K562 (cell line): ENCODE results near the gene POLDIP3. TPM values are rescaled to one million over a fixed set of nuclear protein-coding genes. Genes with fewer than 3 reads are reported as not detected.

ENCODE experiments used
- ATAC-seq: fragments of 200-7000 bp; cut with Tn5 transposase; 3 replicates; pipeline ENCODE4 v1.9.1; 2020; ENCODE audit warnings: moderate library complexity
- BruUV-seq: library from RNA; stranded (reverse); fragments of 400-500 nt; replicated peaks from 2 replicates; lab custom pipeline; 2021; lab: Mats Ljungman, UMichigan
- CTCF ChIA-PET: fragments of 300-600 bp; formaldehyde crosslinking; extraction: SDS; loops from one replicate; lab custom pipeline; 2021; ENCODE audit warnings: low intra/inter-chr PET ratio; lab: Yijun Ruan, JAX
- POLR2A ChIA-PET: fragments of 300-600, 350-650 bp; sonication (Branson Sonifier 250); formaldehyde crosslinking; extraction: SDS; loops from one replicate; lab custom pipeline; 2021; ENCODE audit warnings: antibody characterized with exemption, inconsistent platforms; lab: Yijun Ruan, JAX
- DNase-seq, 4 experiments: peaks; one replicate each; pipeline versions ENCODE4 v3.0.0 to v3.0.0-alpha.2; 2011 to 2018; ENCODE audit warnings: low spot score in 3 of 4, mixed read lengths in 3 of 4; ENCODE audit errors: extremely low read depth in 1 of 4
- FAIRE-seq: peaks from 2 replicates; lab custom pipeline; 2011; peaks lifted over from hg19 to GRCh38; lab: Jason Lieb, UNC
- H2AFZ ChIP-seq: 2 replicates; pipeline ENCODE4 v1.6.0; 2011; ENCODE audit warnings: low read depth, low read length, control low read depth, inconsistent platforms
- H3K27ac ChIP-seq: fragments of 200-600 bp; 3 replicates; pipeline ENCODE4 v1.8.0; 2011; ENCODE audit warnings: low read depth, mild to moderate bottlenecking, control low read depth, inconsistent platforms, low read length, moderate library complexity, mixed read lengths; ENCODE audit errors: extremely low read depth
- H3K27me3 ChIP-seq, 2 experiments: fragments of 300-600 bp in 1 of 2; 2 replicates in 1 of 2; 3 replicates in 1 of 2; pipeline versions ENCODE4 v1.6.0 to v1.8.0; 2011; ENCODE audit warnings: inconsistent platforms in 2 of 2, low read length in 2 of 2, mild to moderate bottlenecking in 1 of 2, mixed read lengths in 1 of 2, moderate library complexity in 1 of 2; ENCODE audit not compliant: control insufficient read depth in 2 of 2, insufficient read depth in 2 of 2
- H3K36me3 ChIP-seq: fragments of 300-600 bp; 3 replicates; pipeline ENCODE4 v1.8.0; 2011; ENCODE audit warnings: mild to moderate bottlenecking, low read length, inconsistent platforms; ENCODE audit not compliant: control insufficient read depth, insufficient read depth
- H3K4me1 ChIP-seq, 2 experiments: fragments of 200-600 bp in 1 of 2; replicated peaks in 1 of 2; 2 replicates in 1 of 2; 3 replicates in 1 of 2; pipeline versions ENCODE4 v1.5.1 to v1.8.0; 2011; ENCODE audit warnings: inconsistent platforms in 2 of 2, low read length in 2 of 2, mild to moderate bottlenecking in 1 of 2, mixed read lengths in 1 of 2, moderate library complexity in 1 of 2; ENCODE audit not compliant: control insufficient read depth in 2 of 2, insufficient read depth in 2 of 2
- H3K4me2 ChIP-seq: 2 replicates; pipeline ENCODE4 v1.6.1; 2011; ENCODE audit warnings: low read length, control low read depth, inconsistent platforms, mixed read lengths; ENCODE audit not compliant: insufficient read depth
- H3K4me3 ChIP-seq: fragments of 200-600 bp; sonication (generic), shearing (Covaris generic); 2 replicates; pipeline ENCODE4 v1.5.1; 2016; ENCODE audit warnings: control low read depth, inconsistent platforms
- H3K79me2 ChIP-seq: fragments of 200-600 bp; 3 replicates; pipeline ENCODE4 v1.8.0; 2011; ENCODE audit warnings: low read length, inconsistent platforms; ENCODE audit not compliant: control insufficient read depth, insufficient read depth
- H3K9ac ChIP-seq, 2 experiments: 2 replicates each; pipeline versions ENCODE4 v1.6.0 to v1.6.1; 2011; ENCODE audit warnings: low read depth in 2 of 2, low read length in 2 of 2, control low read depth in 1 of 2, inconsistent platforms in 1 of 2, mild to moderate bottlenecking in 1 of 2, mixed read lengths in 1 of 2; ENCODE audit not compliant: insufficient read depth in 1 of 2
- H3K9me1 ChIP-seq: one replicate; pipeline ENCODE4 v1.6.0; 2011; ENCODE audit warnings: inconsistent platforms, mild to moderate bottlenecking, low read length, moderate library complexity; ENCODE audit not compliant: control insufficient read depth, insufficient read depth
- H3K9me3 ChIP-seq: replicated peaks from 2 replicates; pipeline ENCODE4 v1.5.1; 2011; ENCODE audit warnings: low read depth, low read length, inconsistent platforms; ENCODE audit not compliant: control insufficient read depth, insufficient read depth
- H4K20me1 ChIP-seq: replicated peaks from 2 replicates; pipeline ENCODE4 v1.6.1; 2011; ENCODE audit warnings: low read length, inconsistent platforms, mixed read lengths; ENCODE audit not compliant: control insufficient read depth, insufficient read depth
- ARID2 ChIP-seq: fragments of 450-650 bp; IDR thresholded peaks from 2 replicates; pipeline ENCODE4 v1.6.1; 2017; ENCODE audit warnings: antibody characterized with exemption, mild to moderate bottlenecking
- CEBPG ChIP-seq, 3 experiments: fragments of 200-800 bp in 1 of 3; sonication (Bioruptor generic) in 1 of 3; sonication (generic) in 1 of 3; formaldehyde crosslinking in 1 of 3; IDR thresholded peaks in 2 of 3; conservative IDR thresholded peaks in 1 of 3; 2 replicates each; pipeline versions ENCODE4 v1.6.1 to v1.8.0; 2016 to 2022; ENCODE audit warnings: missing compliant biosample characterization in 2 of 3, missing genetic modification characterization in 2 of 3, mild to moderate bottlenecking in 1 of 3, missing genetic modification reagents in 1 of 3
- DDX20 ChIP-seq: fragments of 450-650 bp; IDR thresholded peaks from 2 replicates; pipeline ENCODE4 v1.6.1; 2016; ENCODE audit warnings: missing genetic modification characterization, low read depth, mild to moderate bottlenecking, missing compliant biosample characterization, moderate library complexity
- ETV1 ChIP-seq: fragments of 450-650 bp; conservative IDR thresholded peaks from 2 replicates; pipeline ENCODE4 v1.6.1; 2016; ENCODE audit warnings: missing genetic modification characterization, control low read depth, low read depth, missing compliant biosample characterization
- GABPB2 ChIP-seq: fragments of 250-450 bp; sonication (Bioruptor Pico); conservative IDR thresholded peaks from 2 replicates; pipeline ENCODE4 v1.5.1; 2021; ENCODE audit warnings: mild to moderate bottlenecking
- HOXB6 ChIP-seq: fragments of 250-450 bp; sonication (Bioruptor Pico); IDR thresholded peaks from 2 replicates; pipeline ENCODE4 v1.5.1; 2022; ENCODE audit warnings: mild to moderate bottlenecking, borderline replicate concordance
- HSF4 ChIP-seq: fragments of 250-450 bp; sonication (Bioruptor Pico); IDR thresholded peaks from 2 replicates; pipeline ENCODE4 v2.1.2; 2022; ENCODE audit warnings: mild to moderate bottlenecking, moderate library complexity, borderline replicate concordance
- MTF1 ChIP-seq: fragments of 250-450 bp; sonication (Bioruptor Pico); IDR thresholded peaks from 2 replicates; pipeline ENCODE4 v1.9.0; 2021; ENCODE audit warnings: moderate library complexity, mild to moderate bottlenecking, inconsistent platforms, borderline replicate concordance
- NFE2L1 ChIP-seq: fragments of 450-650 bp; IDR thresholded peaks from 2 replicates; pipeline ENCODE4 v1.6.1; 2016; ENCODE audit warnings: missing genetic modification characterization, low read depth, mild to moderate bottlenecking, missing compliant biosample characterization, moderate library complexity, borderline replicate concordance
- POLR2B ChIP-seq: fragments of 450-650 bp; IDR thresholded peaks from 2 replicates; pipeline ENCODE4 v1.6.1; 2018; ENCODE audit warnings: low read depth; ENCODE audit not compliant: partially characterized antibody
- PPARD ChIP-seq: fragments of 250-450 bp; sonication (Bioruptor Pico); IDR thresholded peaks from 2 replicates; pipeline ENCODE4 v1.8.0; 2022; ENCODE audit warnings: inconsistent platforms, mild to moderate bottlenecking, moderate library complexity
- XRCC5 ChIP-seq: fragments of 200-400 bp; formaldehyde crosslinking; IDR thresholded peaks from 2 replicates; pipeline ENCODE4 v1.6.1; 2017; ENCODE audit warnings: low read depth, mild to moderate bottlenecking, low read length
- ZKSCAN3 ChIP-seq: fragments of 250-450 bp; sonication (Bioruptor Pico); IDR thresholded peaks from 2 replicates; pipeline ENCODE4 v1.4.0; 2020
- ZNF24 ChIP-seq: fragments of 450-650 bp; IDR thresholded peaks from 2 replicates; pipeline ENCODE4 v1.6.1; 2016
- ZNF263 ChIP-seq: sonication (generic); formaldehyde crosslinking; IDR thresholded peaks from 2 replicates; pipeline ENCODE4 v1.8.0; 2022; ENCODE audit warnings: mild to moderate bottlenecking, missing genetic modification reagents, borderline replicate concordance
- ZNF41 ChIP-seq: fragments of 250-450 bp; sonication (Bioruptor Pico); conservative IDR thresholded peaks from 2 replicates; pipeline ENCODE4 v1.4.0; 2020; ENCODE audit warnings: mild to moderate bottlenecking
- WGBS: fragments of 100-300 bp; shearing (Covaris generic); methylation state at CpG from one replicate; pipeline ENCODE4 v1.1.6; 2016; ENCODE audit warnings: low coverage, mixed read lengths; ENCODE audit not compliant: insufficient coverage; ENCODE audit errors: missing lambda C conversion rate; 5-methylcytosine and 5-hydroxymethylcytosine counted together
- in situ Hi-C: fragments of 300-500 bp; cut with MboI; formaldehyde crosslinking; loops from 4 replicates; pipeline ENCODE4 v1.15.0; 2018; ENCODE audit warnings: inconsistent platforms, mixed read lengths
- intact Hi-C: fragments of 100-400 bp; cut with micrococcal nuclease; formaldehyde crosslinking; loops from 2 replicates; pipeline ENCODE4 v1.14.2; 2022
- polyA plus RNA-seq, 8 experiments: library from polyadenylated mRNA; depleted of rRNA in 4 of 8; stranded (reverse) in 5 of 8; unstranded in 3 of 8; fragments of >200 nt; fragmentation: Nextera tagmentation in 2 of 8; fragmentation: Illumina TruSeq in 1 of 8; extraction: Ambion mirVana in 2 of 8; extraction: Trizol in 1 of 8; gene quantifications; 2 replicates each; pipeline versions ENCODE4 v1.2.1 to v1.2.3, GENCODE V29; 2011 to 2014; ENCODE audit warnings: inconsistent platforms in 1 of 8, missing spikeins in 1 of 8
- total RNA-seq, 7 experiments: library from RNA; depleted of rRNA in 6 of 7; stranded (reverse); fragments of >200 nt in 6 of 7; fragmentation: Illumina TruSeq in 2 of 7; extraction: Trizol in 2 of 7; gene quantifications; 2 replicates each; pipeline versions ENCODE4 v1.2.1 to v1.2.3, GENCODE V29; 2011 to 2021; ENCODE audit warnings: low replicate concordance in 1 of 7
- TF ChIP-seq, protein P1 (sequence below): fragments of 450-650 bp; IDR thresholded peaks from 2 replicates; pipeline ENCODE4 v1.6.1; 2016; ENCODE audit warnings: antibody characterized with exemption
- TF ChIP-seq, protein P2 (sequence below): sonication (generic); IDR thresholded peaks from 2 replicates; pipeline ENCODE4 v1.6.1; 2016
- TF ChIP-seq, protein P3 (sequence below): fragments of 450-650 bp; formaldehyde crosslinking; IDR thresholded peaks from 2 replicates; pipeline ENCODE4 v1.4.0; 2020; ENCODE audit warnings: mild to moderate bottlenecking

The POLDIP3 gene
- total and polyA plus RNA-seq, 9 of the 15 experiments (the other 6 are each of a cell fraction or from before 2014, with no cell fraction given), result 14.3 to 53.0 (median 26.3) TPM

DNA sequence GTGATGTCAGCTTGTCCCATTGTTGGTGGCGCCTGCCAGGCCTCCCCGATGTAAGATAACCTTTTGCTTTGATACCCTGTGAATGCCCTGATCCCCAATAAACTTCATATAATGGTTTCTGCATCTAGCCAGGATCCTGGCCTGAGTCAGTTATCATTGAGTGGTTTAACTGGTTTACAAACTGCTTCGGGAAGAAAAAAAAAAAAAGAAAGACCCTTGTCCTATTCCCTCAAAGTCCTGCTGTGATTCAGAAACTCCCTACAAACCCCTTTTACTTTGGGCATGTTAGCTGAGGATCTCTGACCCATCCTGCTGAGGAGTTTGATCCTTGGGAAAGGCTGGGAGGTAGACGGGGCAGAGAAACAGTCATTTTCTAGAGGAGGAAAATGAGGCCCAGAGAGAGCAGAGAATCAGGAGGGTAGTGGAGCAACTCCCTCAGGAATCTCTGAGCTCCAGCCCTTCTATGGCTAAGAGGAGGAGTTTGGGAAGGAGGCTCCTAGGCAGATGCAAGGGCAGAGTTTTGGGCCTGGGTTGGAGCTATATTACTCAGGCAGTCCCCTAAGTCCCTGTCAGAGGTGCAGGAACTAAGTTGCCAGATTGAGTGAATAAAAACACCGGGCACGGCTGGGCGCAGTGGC lies 39.9 kb upstream of the POLDIP3 start:
- Histone ChIP-seq H3K4me1 (peaks cover 0 to 3% of the 10 kb centered on the region in 2 experiments; a peak in 2 of 5 replicates), H3K27me3 (no peaks in the 10 kb centered on the region), H3K9ac (no peak overlapping the region), H2AFZ (no peak overlapping the region), H3K36me3 (no peaks in the 10 kb centered on the region), H3K79me2 (no peaks in the 10 kb centered on the region), H3K9me3 (no peaks in the 10 kb centered on the region), H3K4me3 (no peak overlapping the region), H4K20me1 (no peaks in the 10 kb centered on the region), H3K27ac (no peak overlapping the region), H3K9me1 (no peaks in the 10 kb centered on the region), H3K4me2 (no peak overlapping the region)
- intact Hi-C loops (no loop called here), in situ Hi-C loops (no loop called here)
- ATAC-seq (no peak), DNase-seq (no peak), FAIRE-seq (no peak)
- TF ChIP-seq HSF4 (CRISPR knock-in tag) (no peak), DDX20 (tag) (no peak), GABPB2 (CRISPR knock-in tag) (no peak), ZNF24 (no peak), ZKSCAN3 (no peak), ARID2 (no peak), ETV1 (tag) (no peak), CEBPG (CRISPR knock-in tag; IDR thresholded peaks at IDR 0.05) (no peak), CEBPG (tag; conservative IDR thresholded peaks at IDR 0.05 in 1 of 2, IDR thresholded peaks at IDR 0.05 in 1 of 2) (no peak), HOXB6 (no peak), PPARD (CRISPR knock-in tag) (no peak), MTF1 (CRISPR knock-in tag) (no peak), XRCC5 (no peak), ZNF41 (no peak), ZNF263 (no peak), NFE2L1 (tag) (no peak), POLR2B (no peak)
- TF ChIP-seq, protein P1, sequence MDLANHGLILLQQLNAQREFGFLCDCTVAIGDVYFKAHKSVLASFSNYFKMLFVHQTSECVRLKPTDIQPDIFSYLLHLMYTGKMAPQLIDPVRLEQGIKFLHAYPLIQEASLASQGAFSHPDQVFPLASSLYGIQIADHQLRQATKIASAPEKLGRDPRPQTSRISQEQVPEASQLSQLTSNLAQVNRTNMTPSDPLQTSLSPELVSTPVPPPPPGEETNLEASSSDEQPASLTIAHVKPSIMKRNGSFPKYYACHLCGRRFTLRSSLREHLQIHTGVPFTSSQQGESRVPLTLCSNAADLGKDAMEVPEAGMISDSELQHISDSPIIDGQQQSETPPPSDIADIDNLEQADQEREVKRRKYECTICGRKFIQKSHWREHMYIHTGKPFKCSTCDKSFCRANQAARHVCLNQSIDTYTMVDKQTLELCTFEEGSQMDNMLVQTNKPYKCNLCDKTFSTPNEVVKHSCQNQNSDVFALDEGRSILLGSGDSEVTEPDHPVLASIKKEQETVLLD, result no peak
- TF ChIP-seq, protein P2, sequence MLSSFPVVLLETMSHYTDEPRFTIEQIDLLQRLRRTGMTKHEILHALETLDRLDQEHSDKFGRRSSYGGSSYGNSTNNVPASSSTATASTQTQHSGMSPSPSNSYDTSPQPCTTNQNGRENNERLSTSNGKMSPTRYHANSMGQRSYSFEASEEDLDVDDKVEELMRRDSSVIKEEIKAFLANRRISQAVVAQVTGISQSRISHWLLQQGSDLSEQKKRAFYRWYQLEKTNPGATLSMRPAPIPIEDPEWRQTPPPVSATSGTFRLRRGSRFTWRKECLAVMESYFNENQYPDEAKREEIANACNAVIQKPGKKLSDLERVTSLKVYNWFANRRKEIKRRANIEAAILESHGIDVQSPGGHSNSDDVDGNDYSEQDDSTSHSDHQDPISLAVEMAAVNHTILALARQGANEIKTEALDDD, result no peak
- TF ChIP-seq, protein P3, sequence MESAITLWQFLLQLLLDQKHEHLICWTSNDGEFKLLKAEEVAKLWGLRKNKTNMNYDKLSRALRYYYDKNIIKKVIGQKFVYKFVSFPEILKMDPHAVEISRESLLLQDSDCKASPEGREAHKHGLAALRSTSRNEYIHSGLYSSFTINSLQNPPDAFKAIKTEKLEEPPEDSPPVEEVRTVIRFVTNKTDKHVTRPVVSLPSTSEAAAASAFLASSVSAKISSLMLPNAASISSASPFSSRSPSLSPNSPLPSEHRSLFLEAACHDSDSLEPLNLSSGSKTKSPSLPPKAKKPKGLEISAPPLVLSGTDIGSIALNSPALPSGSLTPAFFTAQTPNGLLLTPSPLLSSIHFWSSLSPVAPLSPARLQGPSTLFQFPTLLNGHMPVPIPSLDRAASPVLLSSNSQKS (CRISPR knock-in tag), result no peak
- ChIA-PET CTCF (no interaction called here), POLR2A (no interaction called here)
- WGBS, result 32% methylated on average over 6 of the region's 7 CpGs
- BruUV-seq, result no TSS peak
